OCI-LY3 (cell line): ENCODE data around the gene SEC14L3.

Source experiments
- H2AFZ ChIP-seq: fragments of 200-600, 300-600 bp; shearing (Covaris generic); 2 replicates; pipeline ENCODE4 v1.6.0; 2014; ENCODE audit warnings: antibody characterized with exemption, low read depth, low read length
- H3K27ac ChIP-seq: fragments of 200-600, 300-600 bp; sonication (generic); 2 replicates; pipeline ENCODE4 v1.5.1; 2014; ENCODE audit warnings: mild to moderate bottlenecking, low read length, moderate library complexity, mixed read lengths
- H3K27me3 ChIP-seq: fragments of 200-600, 300-600 bp; sonication (generic); 2 replicates; pipeline ENCODE4 v1.6.1; 2014; ENCODE audit warnings: low read depth, low read length, mixed read lengths
- H3K36me3 ChIP-seq: fragments of 200-600, 300-600 bp; sonication (generic); replicated peaks from 2 replicates; pipeline ENCODE3; 2014; ENCODE audit warnings: low read depth, low read length, mixed read lengths
- H3K4me1 ChIP-seq: fragments of 300-600, 200-600 bp; sonication (generic); 2 replicates; pipeline ENCODE4 v1.6.1; 2014; ENCODE audit warnings: low read length, mixed read lengths
- H3K4me2 ChIP-seq: fragments of 200-600, 300-600 bp; sonication (generic); 2 replicates; pipeline ENCODE4 v1.6.1; 2014; ENCODE audit warnings: low read length, mixed read lengths
- H3K4me3 ChIP-seq: fragments of 300-600, 200-600 bp; sonication (generic); 2 replicates; pipeline ENCODE4 v1.5.1; 2014; ENCODE audit warnings: antibody characterized with exemption, mild to moderate bottlenecking, low read length, moderate library complexity
- H3K79me2 ChIP-seq: fragments of 300-600, 200-600 bp; shearing (Covaris generic); 2 replicates; pipeline ENCODE4 v1.6.1; 2014; ENCODE audit warnings: mild to moderate bottlenecking, low read length, mixed read lengths
- H3K9ac ChIP-seq: fragments of 300-600, 200-600 bp; shearing (Covaris generic); 2 replicates; pipeline ENCODE4 v1.6.0; 2014; ENCODE audit warnings: mild to moderate bottlenecking, low read length, moderate library complexity
- H3K9me3 ChIP-seq: fragments of 200-600, 300-600 bp; shearing (Covaris generic); 2 replicates; pipeline ENCODE4 v1.6.1; 2014; ENCODE audit warnings: low read length, mixed read lengths; ENCODE audit not compliant: insufficient read depth
- H4K20me1 ChIP-seq: fragments of 200-600, 300-600 bp; sonication (generic); 2 replicates; pipeline ENCODE4 v1.6.1; 2016; ENCODE audit warnings: low read length, mixed read lengths; ENCODE audit not compliant: insufficient read depth
- CTCF ChIP-seq: fragments of 200-600, 300-600 bp; sonication (generic); IDR thresholded peaks from 2 replicates; pipeline ENCODE4 v1.5.1; 2014; ENCODE audit warnings: antibody characterized with exemption, low read length, low read depth
- EZH2phosphoT487 ChIP-seq: fragments of 200-600 bp; shearing (Covaris generic); IDR thresholded peaks from 2 replicates; pipeline ENCODE4 v1.6.1; 2018; ENCODE audit warnings: antibody characterized with exemption, mixed run types, low read depth

The SEC14L3 gene

GRCh38 chr22:30416837-30417236 is 55.0 kb downstream of the SEC14L3 start:
- peaks cover under 1% of the 10 kb centered on the region; the same call in 1 of the 2 replicates for H3K79me2 ChIP-seq
- no peaks in the 10 kb centered on the region for H4K20me1 ChIP-seq
- H3K4me3 ChIP-seq, result no peak overlapping the region
- H3K4me2 ChIP-seq, result no peak overlapping the region
- H3K4me1 ChIP-seq, result peaks cover under 1% of the 10 kb centered on the region; the same call in 1 of the 2 replicates
- H3K36me3 ChIP-seq, result peaks cover 71% of the 10 kb centered on the region
- TF ChIP-seq CTCF (no peak), EZH2phosphoT487 (no peak)
- no peak overlapping the region for H3K9ac ChIP-seq
- H3K27ac ChIP-seq, result no peak overlapping the region
- H3K27me3 ChIP-seq, result no peaks in the 10 kb centered on the region
- H2AFZ ChIP-seq, result no peak overlapping the region
- no peaks in the 10 kb centered on the region for H3K9me3 ChIP-seq

GRCh38 chr22:30416403-30416802 is 55.4 kb downstream of the SEC14L3 start:
- TF ChIP-seq EZH2phosphoT487 (no peak), CTCF (no peak)
- Histone ChIP-seq H3K4me3 (no peak overlapping the region), H3K36me3 (peaks cover 66% of the 10 kb centered on the region), H3K9ac (no peak overlapping the region), H3K27ac (no peak overlapping the region), H3K4me2 (no peak overlapping the region), H2AFZ (no peak overlapping the region), H3K4me1 (no peaks in the 10 kb centered on the region), H3K27me3 (no peaks in the 10 kb centered on the region), H3K79me2 (no peaks in the 10 kb centered on the region), H3K9me3 (no peaks in the 10 kb centered on the region), H4K20me1 (no peaks in the 10 kb centered on the region)

GRCh38 chr22:30414525-30415047 is 57.2 kb downstream of the SEC14L3 start:
- TF ChIP-seq EZH2phosphoT487 (no peak), CTCF (no peak)
- Histone ChIP-seq H3K79me2 (no peaks in the 10 kb centered on the region), H4K20me1 (no peaks in the 10 kb centered on the region), H3K27ac (no peak overlapping the region), H3K4me2 (no peak overlapping the region), H3K27me3 (no peaks in the 10 kb centered on the region), H2AFZ (no peak overlapping the region), H3K9ac (no peak overlapping the region), H3K4me1 (no peaks in the 10 kb centered on the region), H3K36me3 (peaks cover 58% of the 10 kb centered on the region), H3K9me3 (no peaks in the 10 kb centered on the region), H3K4me3 (no peak overlapping the region)

GRCh38 chr22:30413745-30414524 is 57.9 kb downstream of the SEC14L3 start:
- Histone ChIP-seq H3K36me3 (peaks cover 58% of the 10 kb centered on the region), H3K79me2 (no peaks in the 10 kb centered on the region), H3K9ac (no peak overlapping the region), H3K4me3 (no peak overlapping the region), H2AFZ (no peak overlapping the region), H3K27ac (no peak overlapping the region), H3K4me1 (no peaks in the 10 kb centered on the region), H4K20me1 (no peaks in the 10 kb centered on the region), H3K9me3 (no peaks in the 10 kb centered on the region), H3K27me3 (no peaks in the 10 kb centered on the region), H3K4me2 (no peak overlapping the region)
- no peak for TF ChIP-seq CTCF
- TF ChIP-seq EZH2phosphoT487, result no peak
